Ovary (tissue), 9 donors: Measurements from ENCODE around the gene TCERG1L. TPM values are rescaled to one million over a fixed set of nuclear protein-coding genes. Genes with fewer than 3 reads are reported as not detected.

Experiments
- DNase-seq, 5 donors: peaks; one replicate each; pipeline ENCODE4 v3.0.0-alpha.2; 2019 to 2020
- H3K27ac ChIP-seq, 2 donors: fragments of 200-600 bp; one replicate each; pipeline versions ENCODE4 v1.5.1 to v1.8.0; 2019 to 2022
- H3K27me3 ChIP-seq: fragments of 200-600 bp; one replicate; pipeline ENCODE4 v1.8.0; 2022
- H3K36me3 ChIP-seq: fragments of 200-600 bp; sonication (generic); one replicate; pipeline ENCODE4 v1.5.1; 2019
- H3K4me1 ChIP-seq: one replicate; pipeline ENCODE4 v1.8.1; 2013; ENCODE audit warnings: mild to moderate bottlenecking, moderate library complexity; ENCODE audit not compliant: insufficient read depth
- H3K4me3 ChIP-seq: fragments of 200-600 bp; sonication (generic); one replicate; pipeline ENCODE4 v1.5.1; 2017
- H3K9me3 ChIP-seq, 2 donors: fragments of 200-600 bp in 1 of 2; sonication (generic) in 1 of 2; one replicate each; pipeline versions ENCODE4 v1.5.1 to v1.8.1; 2013 to 2019; ENCODE audit warnings: mild to moderate bottlenecking in 1 of 2, moderate library complexity in 1 of 2
- EP300 ChIP-seq: sonication (generic); formaldehyde crosslinking; IDR thresholded peaks from one replicate; pipeline ENCODE4 v1.6.1; 2017; ENCODE audit warnings: antibody characterized with exemption
- POLR2A ChIP-seq: fragments of 450-650 bp; IDR thresholded peaks from one replicate; pipeline ENCODE4 v1.6.1; 2017; ENCODE audit warnings: antibody characterized with exemption, mild to moderate bottlenecking, moderate library complexity
- WGBS, 3 donors: extraction: QIAGEN DNeasy Blood & Tissue Kit in 1 of 3; methylation state at CpG; one replicate each; pipeline versions ENCODE4 v1.1.5 to v1.1.7; 2013 to 2017; 5-methylcytosine and 5-hydroxymethylcytosine counted together
- intact Hi-C, 4 donors: fragments of 100-400 bp; cut with DNase I; formaldehyde crosslinking; loops; one replicate each; pipeline versions ENCODE4 v1.11.0 to v1.15.1; 2022 to 2023
- polyA plus RNA-seq, 2 donors: library from polyadenylated mRNA; stranded (reverse); fragments of 200-250 nt in 1 of 2; fragments of 350-450 nt in 1 of 2; fragmentation: Illumina TruSeq in 1 of 2; extraction: RNeasy Lipid Tissue Mini Kit (QIAGEN cat#74804) in 1 of 2; gene quantifications; one replicate each; pipeline ENCODE4 v1.2.3, GENCODE V29; 2013 to 2014
- total RNA-seq, 7 donors: library from RNA; depleted of rRNA in 2 of 7; stranded (reverse); fragments of >200 nt in 2 of 7; fragmentation: NEBNext Ultra II Directional in 3 of 7; extraction: Animal tissue kit (Norgen Biotek cat#: 25700) in 3 of 7; gene quantifications; one replicate each; pipeline versions ENCODE4 v1.1.0 to v1.2.4, GENCODE V29; 2016 to 2023
- TF ChIP-seq, protein P1 (sequence below), 3 donors: fragments of 450-650 bp in 2 of 3; fragments of 200-600 bp in 1 of 3; IDR thresholded peaks; one replicate each; pipeline versions ENCODE4 v1.5.1 to v1.8.0; 2016 to 2022; ENCODE audit warnings: antibody characterized with exemption in 3 of 3, mild to moderate bottlenecking in 1 of 3
- donor health status: DM: no; HTN: no; CAD: no; lungs with moderate emphysema.
- donor health status: DM: no; HTN: no; CAD: no.
- donor health status: Bipolar disorder and iron deficiency.
- donor health status: DM: yes; HTN: yes; CAD: no.
- donor health status: DM: no; HTN: no; CAD: no.
- donor health status: DM: yes; HTN: yes; CAD: no.

The TCERG1L gene
- total and polyA plus RNA-seq, 9 donors, result 1.1 to 8.0 (median 1.8) TPM

DNA sequence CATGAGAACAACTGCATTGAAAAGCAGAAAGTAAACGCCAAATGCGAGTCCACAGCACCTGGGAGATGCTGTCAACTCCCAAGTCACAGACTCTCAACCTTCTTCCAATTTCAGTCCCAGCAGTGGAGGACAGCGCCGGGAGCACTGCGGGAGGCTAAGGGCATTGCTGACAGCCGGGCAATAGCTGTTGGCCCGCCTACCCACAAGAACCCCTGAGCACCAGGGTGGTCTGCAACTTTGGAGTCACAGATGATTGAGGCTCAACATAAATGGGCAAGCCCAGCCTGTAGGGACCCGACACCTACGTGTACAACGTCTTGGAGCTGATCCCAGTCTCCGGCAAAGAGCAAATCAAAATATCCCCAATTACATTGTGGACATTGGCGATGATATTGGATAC, 262.9 kb downstream of the TCERG1L start:
- no peak overlapping the region for H3K4me3 ChIP-seq
- H3K27ac ChIP-seq, result no peak overlapping the region
- intact Hi-C loops, result no loop called here
- no peak for TF ChIP-seq EP300
- no peak for DNase-seq
- no peaks in the 10 kb centered on the region for H3K27me3 ChIP-seq
- no peaks in the 10 kb centered on the region for H3K9me3 ChIP-seq
- H3K36me3 ChIP-seq, result no peaks in the 10 kb centered on the region
- H3K4me1 ChIP-seq, result no peaks in the 10 kb centered on the region
- WGBS, 3 donors, result 30 to 41% (median 38%) methylated on average over 12 of the region's 12 CpGs

GRCh38 chr10:131047501-131047900, 264.0 kb downstream of the TCERG1L start:
- WGBS, 3 donors, result 71 to 77% (median 76%) methylated on average over 5 of the region's 5 CpGs
- Histone ChIP-seq H3K27ac (no peak overlapping the region), H3K36me3 (no peaks in the 10 kb centered on the region), H3K4me1 (peaks cover 1% of the 10 kb centered on the region), H3K4me3 (no peak overlapping the region), H3K9me3 (no peaks in the 10 kb centered on the region), H3K27me3 (no peaks in the 10 kb centered on the region)
- intact Hi-C loops, result no loop called here
- DNase-seq, result no peak
- TF ChIP-seq, protein P1, sequence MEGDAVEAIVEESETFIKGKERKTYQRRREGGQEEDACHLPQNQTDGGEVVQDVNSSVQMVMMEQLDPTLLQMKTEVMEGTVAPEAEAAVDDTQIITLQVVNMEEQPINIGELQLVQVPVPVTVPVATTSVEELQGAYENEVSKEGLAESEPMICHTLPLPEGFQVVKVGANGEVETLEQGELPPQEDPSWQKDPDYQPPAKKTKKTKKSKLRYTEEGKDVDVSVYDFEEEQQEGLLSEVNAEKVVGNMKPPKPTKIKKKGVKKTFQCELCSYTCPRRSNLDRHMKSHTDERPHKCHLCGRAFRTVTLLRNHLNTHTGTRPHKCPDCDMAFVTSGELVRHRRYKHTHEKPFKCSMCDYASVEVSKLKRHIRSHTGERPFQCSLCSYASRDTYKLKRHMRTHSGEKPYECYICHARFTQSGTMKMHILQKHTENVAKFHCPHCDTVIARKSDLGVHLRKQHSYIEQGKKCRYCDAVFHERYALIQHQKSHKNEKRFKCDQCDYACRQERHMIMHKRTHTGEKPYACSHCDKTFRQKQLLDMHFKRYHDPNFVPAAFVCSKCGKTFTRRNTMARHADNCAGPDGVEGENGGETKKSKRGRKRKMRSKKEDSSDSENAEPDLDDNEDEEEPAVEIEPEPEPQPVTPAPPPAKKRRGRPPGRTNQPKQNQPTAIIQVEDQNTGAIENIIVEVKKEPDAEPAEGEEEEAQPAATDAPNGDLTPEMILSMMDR (IDR thresholded peaks at IDR 0.05), result no peak
- TF ChIP-seq POLR2A (no peak), EP300 (no peak)

- DNase-seq, result no peak
- intact Hi-C loops, result no loop called here
- Histone ChIP-seq H3K27ac (no peak overlapping the region), H3K36me3 (no peaks in the 10 kb centered on the region), H3K4me3 (no peak overlapping the region), H3K9me3 (no peaks in the 10 kb centered on the region), H3K4me1 (peaks cover 1% of the 10 kb centered on the region), H3K27me3 (no peaks in the 10 kb centered on the region)
- 83 to 86% (median 83%) methylated on average over 10 of the region's 10 CpGs for WGBS, 3 donors
- TF ChIP-seq POLR2A (no peak), EP300 (no peak)
- TF ChIP-seq, protein P1 (IDR thresholded peaks at IDR 0.05), result no peak
Measured at GRCh38 chr10:131046194-131046593, 265.3 kb downstream of the TCERG1L start.

GRCh38 chr10:131044379-131045111, 267.0 kb downstream of the TCERG1L start:
- Histone ChIP-seq H3K27ac (no peak overlapping the region), H3K4me3 (no peak overlapping the region), H3K27me3 (no peaks in the 10 kb centered on the region), H3K4me1 (peaks cover 1% of the 10 kb centered on the region), H3K9me3 (no peaks in the 10 kb centered on the region), H3K36me3 (no peaks in the 10 kb centered on the region)
- DNase-seq, result no peak
- TF ChIP-seq EP300, result no peak
- no peak for TF ChIP-seq POLR2A
- TF ChIP-seq, protein P1 (IDR thresholded peaks at IDR 0.05), result no peak
- 42 to 75% (median 55%) methylated on average over 13 to 14 of the region's 14 CpGs for WGBS, 3 donors
- intact Hi-C loops, result no loop called here

DNA sequence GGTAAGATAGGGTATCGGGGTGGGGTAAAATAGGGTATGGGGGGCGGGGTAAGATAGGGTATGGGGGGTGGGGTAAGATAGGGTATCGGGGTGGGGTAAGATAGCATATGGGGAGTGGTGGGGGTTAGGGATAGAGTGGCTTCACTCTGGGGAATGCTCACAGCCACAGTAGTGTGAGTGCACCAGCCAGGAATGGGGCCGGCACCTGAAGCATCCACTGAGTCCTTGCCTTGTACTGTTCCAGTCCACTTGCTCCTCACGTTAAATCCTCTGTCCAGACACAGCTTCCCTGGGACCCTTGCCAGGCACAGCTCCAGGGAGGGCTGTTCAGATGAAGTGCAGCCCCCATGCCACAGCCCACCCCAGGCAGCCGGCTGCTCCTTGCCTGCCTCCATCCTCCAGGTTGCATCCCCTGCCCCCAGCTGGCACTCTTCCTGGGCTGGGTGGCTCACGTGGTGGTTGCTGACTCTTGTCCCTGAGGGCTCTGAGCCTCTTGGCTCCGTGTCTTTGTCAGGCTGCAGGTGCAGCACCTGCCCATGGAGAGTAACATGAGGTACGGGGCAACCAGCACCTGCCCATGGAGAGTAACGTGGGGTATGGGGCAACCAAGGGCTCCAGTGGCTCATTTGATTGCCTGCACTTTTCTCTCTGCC, 268.4 kb downstream of the TCERG1L start:
- no peaks in the 10 kb centered on the region for H3K27me3 ChIP-seq
- peaks cover 1% of the 10 kb centered on the region for H3K4me1 ChIP-seq

More for the DNA sequence above, 268.4 kb downstream of the TCERG1L start:
- Histone ChIP-seq H3K4me3 (no peak overlapping the region), H3K36me3 (no peaks in the 10 kb centered on the region), H3K9me3 (no peaks in the 10 kb centered on the region), H3K27ac (no peak overlapping the region)
- TF ChIP-seq EP300, result no peak
- TF ChIP-seq POLR2A, result no peak
- TF ChIP-seq, protein P1 (IDR thresholded peaks at IDR 0.05), result no peak
- 28 to 55% (median 35%) methylated on average over 7 to 9 of the region's 10 CpGs for WGBS, 3 donors
- DNase-seq, result no peak
- intact Hi-C loops, result no loop called here
